PC-9 (cell line): Measurements from ENCODE around the gene TSFM. TPM values are rescaled to one million over a fixed set of nuclear protein-coding genes. Genes with fewer than 3 reads are reported as not detected.

Experiments used
- BruUV-seq: library from RNA; stranded (reverse); fragments of 400-500 nt; replicated peaks from 2 replicates; lab custom pipeline; 2021; lab: Mats Ljungman, UMichigan
- CTCF ChIA-PET: fragments of 300-600 bp; sonication (Branson Sonifier 250); formaldehyde crosslinking; loops from one replicate; lab custom pipeline; 2022; ENCODE audit warnings: antibody characterized with exemption; lab: Charles Lee
- POLR2A ChIA-PET: fragments of 300-600 bp; sonication (Branson Sonifier 250); formaldehyde crosslinking; loops from one replicate; lab custom pipeline; 2022; ENCODE audit warnings: antibody characterized with exemption; ENCODE audit not compliant: unreplicated experiment; lab: Charles Lee
- DNase-seq, 2 experiments: peaks; one replicate each; pipeline versions ENCODE4 v3.0.0 to v3.0.0-alpha.2; 2015 to 2022; ENCODE audit warnings: mixed read lengths in 1 of 2
- H2AFZ ChIP-seq: fragments of 200-600 bp; sonication (generic); 2 replicates; pipeline ENCODE4 v1.8.1; 2017; ENCODE audit warnings: antibody characterized with exemption
- H3F3A ChIP-seq: fragments of 200-600 bp; sonication (generic); 2 replicates; pipeline ENCODE4 v1.8.1; 2017; ENCODE audit warnings: antibody characterized with exemption, mild to moderate bottlenecking, low read depth; ENCODE audit not compliant: insufficient read depth
- H3K27ac ChIP-seq: fragments of 200-600 bp; sonication (generic); 2 replicates; pipeline ENCODE4 v1.6.1; 2016; ENCODE audit warnings: mixed run types
- H3K27me3 ChIP-seq: fragments of 200-600 bp; sonication (generic); 2 replicates; pipeline ENCODE4 v1.6.1; 2016; ENCODE audit warnings: low read depth, mixed run types; ENCODE audit not compliant: insufficient read depth
- H3K36me3 ChIP-seq: fragments of 200-600 bp; sonication (generic); 2 replicates; pipeline ENCODE4 v1.6.1; 2016; ENCODE audit warnings: low read depth, mixed run types
- H3K4me1 ChIP-seq: fragments of 200-600 bp; sonication (generic); replicated peaks from 2 replicates; pipeline ENCODE4 v1.6.1; 2016; ENCODE audit warnings: mixed run types; ENCODE audit not compliant: insufficient read depth
- H3K4me2 ChIP-seq: fragments of 200-600 bp; sonication (generic); 2 replicates; pipeline ENCODE4 v1.6.1; 2017; ENCODE audit warnings: mixed run types
- H3K4me3 ChIP-seq: fragments of 200-600 bp; sonication (generic); 2 replicates; pipeline ENCODE4 v1.6.1; 2016; ENCODE audit warnings: mixed run types
- H3K79me2 ChIP-seq: fragments of 200-600 bp; sonication (generic); 2 replicates; pipeline ENCODE4 v1.6.1; 2017; ENCODE audit warnings: low read depth, mixed run types
- H3K9me2 ChIP-seq: fragments of 200-600 bp; sonication (generic); 2 replicates; pipeline ENCODE4 v1.8.1; 2017; ENCODE audit warnings: mild to moderate bottlenecking; ENCODE audit not compliant: insufficient read depth
- H3K9me3 ChIP-seq: fragments of 200-600 bp; sonication (generic); 2 replicates; pipeline ENCODE4 v1.8.1; 2016; ENCODE audit warnings: low read depth; ENCODE audit not compliant: insufficient read depth
- H4K20me1 ChIP-seq: fragments of 200-600 bp; sonication (generic); 2 replicates; pipeline ENCODE4 v1.8.1; 2017; ENCODE audit not compliant: insufficient read depth
- CTCF ChIP-seq: fragments of 200-600 bp; sonication (generic); conservative IDR thresholded peaks from 2 replicates; pipeline ENCODE4 v1.6.1; 2017; ENCODE audit warnings: mixed run types, antibody characterized with exemption, mild to moderate bottlenecking, moderate library complexity
- EZH2 ChIP-seq: fragments of 200-600 bp; sonication (generic); IDR thresholded peaks from 2 replicates; pipeline ENCODE4 v1.8.0; 2017; ENCODE audit warnings: antibody characterized with exemption, low read depth
- intact Hi-C: fragments of 100-400 bp; cut with micrococcal nuclease; formaldehyde crosslinking; loops from one replicate; pipeline ENCODE4 v1.10.0; 2022; ENCODE audit not compliant: unreplicated experiment
- total RNA-seq: library from RNA; stranded (reverse); gene quantifications from 2 replicates; pipeline ENCODE4 v1.2.3, GENCODE V29; 2021

The TSFM gene
- total RNA-seq, 1 experiment from 2014 or later, result 44.8 TPM

GRCh38 chr12:57765003-57765697, 17.4 kb upstream of the TSFM start:
- peak in 1 of 2 experiments; percentile 37 for DNase-seq
- no peak overlapping the region for H3K4me3 ChIP-seq

GRCh38 chr12:57765698-57766463, 16.7 kb upstream of the TSFM start:
- Histone ChIP-seq H2AFZ (no peak overlapping the region), H3K27me3 (peaks cover 33% of the 10 kb centered on the region), H3K9me3 (no peaks in the 10 kb centered on the region), H3K4me3 (no peak overlapping the region), H3K9me2 (no peaks in the 10 kb centered on the region), H3K4me1 (no peaks in the 10 kb centered on the region; the same call in 1 of the 2 replicates), H3K79me2 (peaks cover 6% of the 10 kb centered on the region; the same call in 1 of the 2 replicates), H4K20me1 (no peaks in the 10 kb centered on the region; the same call in 1 of the 2 replicates), H3K36me3 (no peaks in the 10 kb centered on the region), H3K4me2 (peak overlapping the region; percentile 51), H3F3A (peaks cover 4% of the 10 kb centered on the region; the same call in 1 of the 2 replicates), H3K27ac (no peak overlapping the region)
- no TSS peak for BruUV-seq
- intact Hi-C loops, result no loop called here
- POLR2A ChIA-PET, result interaction anchor here (0.5 kb wide), 1 partner anchor 12 kb away, joined by 6 read pairs; no protein-coding TSS in a partner anchor
- CTCF ChIA-PET, result interaction anchor here (0.8 kb wide), 1 partner anchor 131 kb away, joined by 3 read pairs; no protein-coding TSS in a partner anchor
- peak in 1 of 2 experiments; percentile 25 for DNase-seq
- TF ChIP-seq CTCF (no peak), EZH2 (no peak)

More at GRCh38 chr12:57765003-57765697, 17.4 kb upstream of the TSFM start:
- TF ChIP-seq CTCF (0 out of 2 replicates have a peak, but pooled peaks have one; percentile 20), EZH2 (peak; percentile 96)
- Histone ChIP-seq H3K36me3 (no peaks in the 10 kb centered on the region), H3K9me3 (no peaks in the 10 kb centered on the region), H3K27me3 (peaks cover 33% of the 10 kb centered on the region), H3K4me2 (peak overlapping the region; percentile 51), H3F3A (peaks cover 4% of the 10 kb centered on the region; the same call in 1 of the 2 replicates), H3K9me2 (no peaks in the 10 kb centered on the region), H3K27ac (no peak overlapping the region), H3K79me2 (no peaks in the 10 kb centered on the region), H2AFZ (no peak overlapping the region), H4K20me1 (no peaks in the 10 kb centered on the region; the same call in 1 of the 2 replicates), H3K4me1 (no peaks in the 10 kb centered on the region)
- POLR2A ChIA-PET, result no interaction called here
- no TSS peak for BruUV-seq
- CTCF ChIA-PET, result no interaction called here
- intact Hi-C loops, result no loop called here
